Neural cell (in vitro differentiated cells): Measurements from ENCODE around the gene TCF20. TPM values are rescaled to one million over a fixed set of nuclear protein-coding genes. Genes with fewer than 3 reads are reported as not detected.

Source experiments
- H2AFZ ChIP-seq: fragments of 200-600, 300-800 bp; sonication (generic), shearing (Covaris generic); 2 replicates; pipeline ENCODE4 v1.6.0; 2014; ENCODE audit warnings: low read depth, mild to moderate bottlenecking, antibody characterized with exemption, low read length, moderate library complexity
- H3F3A ChIP-seq: fragments of 200-600 bp; shearing (Covaris generic); 2 replicates; pipeline ENCODE4 v1.6.1; 2016; ENCODE audit warnings: mild to moderate bottlenecking, moderate library complexity, mixed read lengths, antibody characterized with exemption, low read length; ENCODE audit not compliant: insufficient read depth, poor library complexity, severe bottlenecking
- H3K27ac ChIP-seq: fragments of 200-600, 300-800 bp; sonication (generic), shearing (Covaris generic); 2 replicates; pipeline ENCODE4 v1.5.1; 2014; ENCODE audit warnings: mild to moderate bottlenecking, low read length, moderate library complexity
- H3K27me3 ChIP-seq: fragments of 300-800, 200-600 bp; sonication (generic), shearing (Covaris generic); 2 replicates; pipeline ENCODE4 v1.6.0; 2014; ENCODE audit warnings: mild to moderate bottlenecking, low read depth, low read length, moderate library complexity; ENCODE audit not compliant: insufficient read depth
- H3K36me3 ChIP-seq: fragments of 300-800, 200-600 bp; sonication (generic), shearing (Covaris generic); 2 replicates; pipeline ENCODE4 v1.5.1; 2014; ENCODE audit warnings: mild to moderate bottlenecking, antibody characterized with exemption, low read length, moderate library complexity; ENCODE audit not compliant: insufficient read depth
- H3K4me2 ChIP-seq: fragments of 300-800, 200-600 bp; sonication (generic), shearing (Covaris generic); 2 replicates; pipeline ENCODE4 v1.6.0; 2014; ENCODE audit warnings: mild to moderate bottlenecking, low read length
- H3K4me3 ChIP-seq: fragments of 300-800, 200-600 bp; sonication (generic), shearing (Covaris generic); 2 replicates; pipeline ENCODE4 v1.5.1; 2014; ENCODE audit warnings: mild to moderate bottlenecking, low read length, moderate library complexity
- H3K79me2 ChIP-seq: fragments of 200-600 bp; shearing (Covaris generic); replicated peaks from 2 replicates; pipeline ENCODE4 v1.6.0; 2014; ENCODE audit warnings: mild to moderate bottlenecking, low read length, moderate library complexity; ENCODE audit not compliant: insufficient read depth
- H3K9ac ChIP-seq: fragments of 300-800, 200-600 bp; sonication (generic), shearing (Covaris generic); 2 replicates; pipeline ENCODE4 v1.6.1; 2016; ENCODE audit warnings: mild to moderate bottlenecking, low read length, mixed read lengths
- H3K9me2 ChIP-seq: fragments of 200-600 bp; shearing (Covaris generic); 2 replicates; pipeline ENCODE4 v1.6.1; 2016; ENCODE audit warnings: mild to moderate bottlenecking, low read length, mixed read lengths; ENCODE audit not compliant: insufficient read depth
- H3K9me3 ChIP-seq: fragments of 200-600, 300-800 bp; sonication (generic), shearing (Covaris generic); 2 replicates; pipeline ENCODE4 v1.6.1; 2016; ENCODE audit warnings: mild to moderate bottlenecking, mixed run types, low read length, moderate library complexity, mixed read lengths
- H4K20me1 ChIP-seq: fragments of 200-600 bp; shearing (Covaris generic); 2 replicates; pipeline ENCODE4 v1.6.1; 2016; ENCODE audit warnings: mild to moderate bottlenecking, mixed run types; ENCODE audit not compliant: insufficient read depth
- CTCF ChIP-seq: fragments of 450-650 bp; IDR thresholded peaks from 2 replicates; pipeline ENCODE4 v1.5.1; 2014; ENCODE audit warnings: antibody characterized with exemption, mild to moderate bottlenecking, moderate library complexity; ENCODE audit not compliant: poor library complexity, severe bottlenecking
- EP300 ChIP-seq: fragments of 450-650 bp; conservative IDR thresholded peaks from 2 replicates; pipeline ENCODE4 v1.6.1; 2014; ENCODE audit warnings: antibody characterized with exemption, mild to moderate bottlenecking, moderate library complexity; ENCODE audit not compliant: poor library complexity, severe bottlenecking
- EZH2 ChIP-seq: fragments of 200-600, 300-800 bp; shearing (Covaris generic), sonication (generic); IDR thresholded peaks from 2 replicates; pipeline ENCODE4 v1.6.1; 2014; ENCODE audit warnings: antibody characterized with exemption, low read length, borderline replicate concordance, mild to moderate bottlenecking; ENCODE audit not compliant: insufficient read depth, poor library complexity, severe bottlenecking
- MXI1 ChIP-seq: fragments of 450-650 bp; conservative IDR thresholded peaks from 2 replicates; pipeline ENCODE4 v1.6.1; 2014; ENCODE audit warnings: antibody characterized with exemption, mild to moderate bottlenecking; ENCODE audit not compliant: poor library complexity, severe bottlenecking
- POLR2AphosphoS5 ChIP-seq: IDR thresholded peaks from 2 replicates; pipeline ENCODE4 v1.6.1; 2012
- RAD21 ChIP-seq: fragments of 450-650 bp; conservative IDR thresholded peaks from 2 replicates; pipeline ENCODE4 v1.6.1; 2014; ENCODE audit warnings: antibody characterized with exemption, mild to moderate bottlenecking, moderate library complexity
- REST ChIP-seq: IDR thresholded peaks from 2 replicates; pipeline ENCODE4 v1.6.1; 2012; ENCODE audit warnings: borderline replicate concordance
- SMC3 ChIP-seq: fragments of 450-650 bp; conservative IDR thresholded peaks from 2 replicates; pipeline ENCODE4 v1.6.1; 2014; ENCODE audit warnings: antibody characterized with exemption, mild to moderate bottlenecking, moderate library complexity; ENCODE audit not compliant: poor library complexity
- TAF1 ChIP-seq: IDR thresholded peaks from 2 replicates; pipeline ENCODE4 v1.6.1; 2012; ENCODE audit warnings: low read depth
- polyA plus RNA-seq: library from polyadenylated mRNA; depleted of rRNA; stranded (reverse); fragments of >200 nt; gene quantifications from 2 replicates; pipeline ENCODE4 v1.2.3, GENCODE V29; 2014

The TCF20 gene
- polyA plus RNA-seq, 1 donor from 2014 or later = 21.9 TPM

GRCh38 chr22:42277988-42278776 is 7.7 kb upstream of the TCF20 start:
- TF ChIP-seq MXI1 (peak; percentile 16), TAF1 (no peak), SMC3 (peak; percentile 92), RAD21 (peak; percentile 89), CTCF (peak; percentile 79), EZH2 (no peak), POLR2AphosphoS5 (peak; percentile 44), EP300 (peak; percentile 26), REST (peak; percentile 61)
- peaks cover 46% of the 10 kb centered on the region for H3K79me2 ChIP-seq
- no peaks in the 10 kb centered on the region for H3K27me3 ChIP-seq
- H3K27ac ChIP-seq = peak overlapping the region; percentile 60
- H2AFZ ChIP-seq = no peak overlapping the region
- no peaks in the 10 kb centered on the region for H3K9me3 ChIP-seq
- H3K4me2 ChIP-seq = no peak overlapping the region
- H3F3A ChIP-seq = peaks cover 12% of the 10 kb centered on the region
- peaks cover 7% of the 10 kb centered on the region for H4K20me1 ChIP-seq
- H3K9ac ChIP-seq = peak overlapping the region; percentile 27
- peak overlapping the region; percentile 29 for H3K4me3 ChIP-seq
- no peaks in the 10 kb centered on the region for H3K36me3 ChIP-seq
- H3K9me2 ChIP-seq = no peaks in the 10 kb centered on the region

GRCh38 chr22:42277232-42277753 is 6.8 kb upstream of the TCF20 start:
- H2AFZ ChIP-seq = no peak overlapping the region
- no peak overlapping the region for H3K4me2 ChIP-seq
- H4K20me1 ChIP-seq = peaks cover 7% of the 10 kb centered on the region
- H3K36me3 ChIP-seq = no peaks in the 10 kb centered on the region
- peaks cover 8% of the 10 kb centered on the region for H3F3A ChIP-seq
- no peak overlapping the region for H3K9ac ChIP-seq
- H3K27me3 ChIP-seq = no peaks in the 10 kb centered on the region
- TF ChIP-seq MXI1 (no peak), RAD21 (no peak), EP300 (no peak), POLR2AphosphoS5 (no peak), EZH2 (no peak), CTCF (no peak), SMC3 (no peak), TAF1 (no peak), REST (no peak)
- H3K79me2 ChIP-seq = peaks cover 46% of the 10 kb centered on the region
- no peak overlapping the region for H3K4me3 ChIP-seq
- H3K9me3 ChIP-seq = no peaks in the 10 kb centered on the region
- no peaks in the 10 kb centered on the region for H3K9me2 ChIP-seq
- H3K27ac ChIP-seq = no peak overlapping the region
